ENCODE measurements around the gene BAIAP3.

DNA sequence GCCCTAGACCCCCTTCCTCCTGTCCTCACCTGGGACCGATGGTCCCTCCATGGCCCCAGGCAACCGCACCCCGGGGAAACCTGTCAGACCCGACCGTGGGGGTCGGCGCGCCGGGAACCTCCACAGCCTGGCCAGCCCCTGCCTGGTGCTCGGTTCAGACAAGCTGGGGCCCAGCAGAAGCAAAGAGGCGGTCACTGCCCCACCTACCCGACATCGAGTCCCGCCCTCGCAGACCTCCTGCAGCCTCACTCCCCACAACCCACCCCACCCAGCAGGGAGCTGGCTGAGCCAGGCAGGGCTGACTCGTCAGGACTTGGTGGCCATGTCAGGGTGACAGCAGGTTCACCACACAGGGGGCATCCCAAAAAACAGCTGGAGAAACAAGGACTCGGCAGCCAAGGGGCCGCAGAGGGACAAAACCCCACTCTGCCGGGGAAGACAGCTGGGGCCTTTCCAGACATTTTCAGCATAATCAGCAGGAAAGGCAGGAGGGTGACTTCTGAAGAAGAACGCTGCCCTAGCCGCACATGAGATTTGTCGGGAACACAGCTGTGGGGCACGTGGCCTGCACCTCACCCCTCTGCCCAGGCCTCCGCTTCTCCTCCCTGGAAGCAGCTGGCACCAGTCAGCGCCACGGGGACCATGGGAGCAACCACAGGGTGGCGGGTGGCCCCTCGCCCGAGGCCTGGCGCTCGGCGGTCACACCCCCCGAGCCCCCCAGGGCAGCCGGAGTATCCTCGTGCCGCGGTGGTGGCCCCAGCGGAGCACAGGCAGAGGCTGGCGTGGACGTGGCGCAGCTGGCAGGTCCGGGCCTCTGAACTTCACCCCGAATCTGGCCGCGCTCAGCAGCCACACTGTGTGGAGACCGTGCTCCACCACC is 41.2 kb downstream of the BAIAP3 start:
- TF ChIP-seq, protein P1, sequence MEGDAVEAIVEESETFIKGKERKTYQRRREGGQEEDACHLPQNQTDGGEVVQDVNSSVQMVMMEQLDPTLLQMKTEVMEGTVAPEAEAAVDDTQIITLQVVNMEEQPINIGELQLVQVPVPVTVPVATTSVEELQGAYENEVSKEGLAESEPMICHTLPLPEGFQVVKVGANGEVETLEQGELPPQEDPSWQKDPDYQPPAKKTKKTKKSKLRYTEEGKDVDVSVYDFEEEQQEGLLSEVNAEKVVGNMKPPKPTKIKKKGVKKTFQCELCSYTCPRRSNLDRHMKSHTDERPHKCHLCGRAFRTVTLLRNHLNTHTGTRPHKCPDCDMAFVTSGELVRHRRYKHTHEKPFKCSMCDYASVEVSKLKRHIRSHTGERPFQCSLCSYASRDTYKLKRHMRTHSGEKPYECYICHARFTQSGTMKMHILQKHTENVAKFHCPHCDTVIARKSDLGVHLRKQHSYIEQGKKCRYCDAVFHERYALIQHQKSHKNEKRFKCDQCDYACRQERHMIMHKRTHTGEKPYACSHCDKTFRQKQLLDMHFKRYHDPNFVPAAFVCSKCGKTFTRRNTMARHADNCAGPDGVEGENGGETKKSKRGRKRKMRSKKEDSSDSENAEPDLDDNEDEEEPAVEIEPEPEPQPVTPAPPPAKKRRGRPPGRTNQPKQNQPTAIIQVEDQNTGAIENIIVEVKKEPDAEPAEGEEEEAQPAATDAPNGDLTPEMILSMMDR (IDR thresholded peaks at IDR 0.05): no peak
- no peak for TF ChIP-seq POLR2A (IDR thresholded peaks at IDR 0.05; ENCODE audit: low read depth)
- no peak for TF ChIP-seq POLR2AphosphoS5 (IDR thresholded peaks at IDR 0.05)
- no peak for TF ChIP-seq EP300 (IDR thresholded peaks at IDR 0.05)

Data from esophagus muscularis mucosa (tissue), 4 donors.